Suprapubic skin (tissue), 4 donors: ENCODE measurements around the gene PDE7B.

Source experiments
- CTCF ChIP-seq, 2 donors: fragments of 200-600 bp in 1 of 2; fragments of 450-650 bp in 1 of 2; sonication (generic) in 1 of 2; IDR thresholded peaks; one replicate each; pipeline ENCODE4 v1.5.1; 2016 to 2019; ENCODE audit warnings: antibody characterized with exemption in 2 of 2, mild to moderate bottlenecking in 1 of 2, moderate library complexity in 1 of 2
- POLR2A ChIP-seq, 2 donors: fragments of 450-650 bp; IDR thresholded peaks; one replicate each; pipeline ENCODE4 v1.6.1; 2017; ENCODE audit warnings: antibody characterized with exemption in 2 of 2, mild to moderate bottlenecking in 2 of 2, moderate library complexity in 2 of 2
- POLR2AphosphoS5 ChIP-seq, 3 donors: sonication (generic); formaldehyde crosslinking; IDR thresholded peaks; one replicate each; pipeline ENCODE4 v1.6.1; 2017; ENCODE audit warnings: antibody characterized with exemption in 3 of 3

- no peak for TF ChIP-seq CTCF (IDR thresholded peaks at IDR 0.05)
- TF ChIP-seq POLR2AphosphoS5 (IDR thresholded peaks at IDR 0.05): no peak
- TF ChIP-seq POLR2A (IDR thresholded peaks at IDR 0.05): no peak
These were observed 69.2 kb downstream of the PDE7B start for GRCh38 chr6:135920689-135921088.
